Activated effector memory CD4-positive, alpha-beta T cell treated with anti-CD3 and anti-CD28 coated beads, Interleukin-2, amount 50 U/mL, for 16 hours (primary cell): Measurements from ENCODE around the gene PODXL2.
"Not testable (repeated sequence)": the region's sequence is repeated elsewhere in the genome, so short reads cannot be mapped to it uniquely, and the experiment has no call there.

Experiments
- DNase-seq: peaks from one replicate; pipeline ENCODE4 v3.0.0-alpha.2; 2020

PODXL2 gene

GRCh38 chr3:127628788-127629466 is at the start of gene PODXL2:
TSS of gene PODXL2 (plus strand) at chr3:127629185. CDS start at chr3:127629220, 35 bp downstream.
- peak; percentile 73 for DNase-seq

- DNase-seq: no peak
Observed at GRCh38 chr3:127580327-127581060, 48.5 kb upstream of the PODXL2 start.

DNA sequence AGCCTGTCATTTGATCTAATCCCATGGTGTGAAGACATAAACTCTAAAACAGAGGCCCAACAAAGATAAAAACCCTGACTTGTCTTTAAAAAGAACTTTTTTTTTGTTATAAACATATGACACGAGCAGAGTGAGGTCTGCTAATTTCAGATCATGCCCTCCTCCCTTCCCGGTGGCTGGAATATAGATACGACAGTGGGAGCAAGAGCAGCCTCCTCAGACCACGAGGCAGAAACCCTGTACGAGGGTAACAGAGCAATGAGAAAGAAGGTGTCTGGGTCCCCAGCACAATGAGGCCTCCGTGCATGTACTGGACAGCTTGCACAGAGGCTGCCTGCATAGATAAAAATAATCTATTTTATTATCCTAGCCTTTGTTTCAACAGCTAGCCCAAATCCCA is 44.3 kb upstream of the PODXL2 start:
- no peak for DNase-seq

DNA sequence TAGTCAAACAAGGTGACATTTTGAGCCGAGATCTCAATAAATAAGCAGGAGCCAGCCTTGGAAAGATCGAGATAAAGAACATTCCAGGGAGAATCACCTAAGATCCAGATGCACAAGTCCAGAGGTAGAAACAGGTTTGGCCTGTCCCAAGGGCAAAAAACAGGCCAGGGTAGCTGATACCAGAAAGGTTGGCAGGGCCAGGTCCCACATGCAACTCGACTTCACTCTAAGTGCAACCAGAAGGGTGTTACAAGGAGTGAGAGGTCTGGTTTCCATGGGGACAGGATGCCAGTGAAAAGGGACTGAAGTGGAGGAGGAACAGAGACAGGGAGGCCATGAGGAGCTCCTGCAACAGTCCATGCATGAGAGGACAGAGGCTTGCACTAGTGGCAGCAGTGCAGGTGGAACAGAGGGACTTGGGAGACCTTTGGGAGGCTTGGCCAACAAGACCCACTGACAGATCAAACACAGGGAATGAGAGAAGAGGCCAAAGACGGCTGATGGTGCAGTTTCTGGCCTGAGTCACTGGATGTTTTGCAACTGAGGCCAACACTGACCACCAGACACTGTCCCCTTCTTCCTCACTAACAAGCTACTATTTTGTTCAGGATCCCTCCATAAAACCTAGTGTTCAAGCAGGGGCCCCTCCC is 43.7 kb upstream of the PODXL2 start:
- DNase-seq: no peak

GRCh38 chr3:127585813-127586413 is 43.1 kb upstream of the PODXL2 start:
- DNase-seq: no peak

DNA sequence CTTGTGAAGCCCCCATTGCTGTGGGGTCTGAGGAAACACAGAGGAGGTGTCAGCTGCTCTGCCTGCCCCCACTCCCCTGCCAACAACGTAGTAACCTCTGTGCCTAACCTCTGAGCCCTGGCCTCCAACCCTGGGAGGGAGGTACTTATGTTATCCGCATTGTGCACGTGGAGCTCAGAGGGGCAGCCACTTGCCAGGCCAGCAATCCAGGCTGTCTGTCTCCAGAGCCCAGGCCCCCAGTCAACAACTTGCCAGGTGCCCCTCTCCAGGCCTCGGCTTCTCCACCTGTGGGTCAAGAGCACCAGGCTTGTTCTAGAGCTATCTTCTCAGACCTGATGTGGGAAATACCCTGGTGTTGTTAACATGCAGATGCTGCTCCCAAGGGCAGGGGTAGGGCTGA is 41.1 kb upstream of the PODXL2 start:
- no peak for DNase-seq

GRCh38 chr3:127588806-127589577 is 40.0 kb upstream of the PODXL2 start:
- DNase-seq: no peak

GRCh38 chr3:127589600-127590281 is 39.2 kb upstream of the PODXL2 start:
- DNase-seq: peak; percentile 75

DNA sequence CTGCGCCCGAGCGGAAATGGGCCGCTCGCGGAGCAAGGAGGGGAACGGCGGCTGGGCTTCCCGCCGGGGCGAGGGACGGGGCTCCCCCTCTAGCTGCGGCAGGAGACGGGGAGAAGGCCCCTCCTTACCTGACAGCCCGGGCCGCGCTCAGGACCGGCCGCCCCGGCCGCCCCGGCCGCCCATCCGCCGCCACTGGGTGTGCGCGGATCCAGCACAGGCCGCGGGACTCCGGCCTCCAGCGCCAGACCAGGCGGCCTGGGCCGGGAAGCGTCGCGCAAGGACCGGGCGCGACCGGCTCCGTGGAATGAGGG is 38.7 kb upstream of the PODXL2 start:
- DNase-seq: no peak

DNA sequence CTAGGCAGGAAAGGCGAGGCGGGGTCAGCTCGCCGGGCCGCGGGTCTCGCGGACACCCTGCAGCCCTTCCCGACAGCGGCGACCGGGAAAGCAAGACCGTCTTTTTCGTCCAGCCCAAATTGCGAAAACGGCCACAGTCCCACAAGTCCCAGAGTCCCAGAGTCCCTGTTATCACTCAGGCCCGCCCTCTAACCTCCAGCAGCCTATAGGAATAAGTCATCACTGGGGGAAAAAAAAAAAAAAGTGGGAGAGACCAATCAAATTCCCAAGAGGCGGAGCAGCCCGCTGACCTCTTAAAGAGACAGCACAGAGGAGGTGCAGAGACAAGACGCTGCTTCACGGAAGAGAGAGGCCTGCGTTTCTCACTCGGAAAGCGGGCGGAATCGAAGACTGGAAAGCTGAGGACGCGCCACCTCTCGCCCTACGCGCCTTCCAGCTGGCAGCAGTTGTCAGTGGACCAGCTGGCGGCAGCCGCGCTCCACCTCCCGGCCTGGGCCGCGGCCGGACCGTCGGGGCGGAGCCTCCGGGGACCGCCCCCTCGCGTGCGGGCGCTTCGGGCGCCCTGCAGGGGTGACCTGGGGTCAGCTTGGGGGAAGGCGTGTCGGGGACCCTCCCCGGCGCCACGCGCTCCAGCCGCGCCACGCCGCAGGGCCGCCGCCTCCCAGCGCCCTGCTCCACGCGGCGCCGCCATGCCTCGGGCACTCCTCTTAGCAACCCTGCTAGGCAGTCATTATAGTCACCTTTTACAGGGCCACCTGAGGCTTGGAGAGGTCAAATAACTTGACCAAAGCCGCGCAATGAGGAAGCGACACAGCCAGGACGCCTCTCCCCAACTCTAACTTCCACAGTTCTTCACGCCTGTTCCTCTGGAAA is 38.2 kb upstream of the PODXL2 start, which contains the start of gene TPRA1:
TPRA1 (minus strand) TSS at position 141 of the 873 bp plus-strand sequence. CDS start 10,587 bp downstream, outside the sequence.
- DNase-seq: peak; percentile 92

DNA sequence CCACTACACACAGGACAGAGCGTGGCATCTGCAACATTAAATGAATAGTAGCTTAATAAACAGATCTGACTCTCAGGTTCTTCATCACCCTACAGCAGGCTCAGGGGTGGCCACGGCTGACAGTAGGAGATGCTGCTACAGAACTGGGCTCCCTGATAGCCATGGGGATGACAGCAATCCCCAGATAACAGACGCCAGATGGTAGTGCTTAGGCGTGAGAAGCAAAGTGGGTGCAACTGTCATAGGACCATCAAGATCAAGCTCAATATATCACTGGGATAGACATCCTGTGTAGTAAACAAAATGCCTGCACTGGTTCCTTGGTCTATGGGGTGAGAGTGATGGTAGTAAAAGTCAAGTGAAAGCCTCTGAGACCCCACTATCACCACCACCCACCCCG is 35.8 kb upstream of the PODXL2 start:
- no peak for DNase-seq

DNA sequence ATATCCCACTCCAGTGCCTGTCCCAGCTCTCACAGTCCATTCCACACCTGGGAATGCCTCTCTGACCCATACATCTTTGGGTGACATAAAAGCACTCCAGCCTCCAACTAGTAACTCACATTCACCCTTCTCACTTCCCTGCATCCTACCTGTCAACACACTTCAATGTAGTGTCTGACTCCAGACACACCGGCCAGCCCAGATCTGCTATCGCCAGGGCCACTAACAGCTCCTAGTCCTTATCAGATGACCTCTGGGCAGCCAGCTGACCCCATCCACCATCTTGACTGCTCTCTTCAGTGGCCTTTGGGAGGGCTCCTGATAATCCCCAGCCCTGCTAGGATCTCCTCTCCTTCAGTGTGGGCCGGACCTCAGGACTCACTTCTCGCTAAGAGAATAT is 33.7 kb upstream of the PODXL2 start:
- no peak for DNase-seq

GRCh38 chr3:127597020-127597771 is 31.8 kb upstream of the PODXL2 start:
- DNase-seq: no peak

- no peak for DNase-seq
Observed at GRCh38 chr3:127598841-127599570, 30.0 kb upstream of the PODXL2 start.

DNA sequence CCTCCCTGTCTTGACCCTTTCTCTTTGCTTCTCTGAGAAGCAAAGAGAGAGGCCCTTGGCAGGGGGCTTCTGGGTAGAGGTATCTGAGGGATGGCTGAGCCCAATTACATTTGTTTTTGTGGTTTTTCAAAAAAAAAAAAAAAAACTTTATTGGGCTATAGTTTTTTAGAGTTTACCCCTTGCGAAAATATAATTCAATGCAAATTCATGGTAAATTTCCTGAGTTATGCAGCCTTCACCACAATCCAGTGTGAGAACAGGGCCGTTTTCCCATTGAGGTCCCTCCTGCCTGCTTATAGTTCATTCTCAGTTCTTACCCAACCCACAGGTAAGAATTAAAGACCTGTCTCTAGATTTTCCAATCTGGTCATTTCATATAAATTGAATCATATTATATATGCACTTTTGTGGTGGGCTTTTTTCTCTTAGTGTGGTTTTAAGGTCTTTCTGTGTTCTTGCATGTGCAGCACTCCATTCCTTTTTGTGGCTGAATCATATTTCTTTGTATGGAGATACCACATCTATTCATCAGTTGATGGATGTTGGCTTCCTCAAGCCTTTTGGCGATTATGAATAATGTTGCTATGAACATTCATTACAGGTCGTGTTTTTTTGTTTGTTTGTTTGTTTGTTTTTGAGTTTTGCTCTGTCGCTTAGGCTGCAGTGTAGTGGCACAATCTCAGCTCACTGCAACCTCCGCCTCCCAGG is 28.1 kb upstream of the PODXL2 start:
- DNase-seq: no peak

- no peak for DNase-seq
Observed at GRCh38 chr3:127604035-127604434, 24.9 kb upstream of the PODXL2 start.

- no peak for DNase-seq
Observed at GRCh38 chr3:127604546-127605165, 24.3 kb upstream of the PODXL2 start.

DNA sequence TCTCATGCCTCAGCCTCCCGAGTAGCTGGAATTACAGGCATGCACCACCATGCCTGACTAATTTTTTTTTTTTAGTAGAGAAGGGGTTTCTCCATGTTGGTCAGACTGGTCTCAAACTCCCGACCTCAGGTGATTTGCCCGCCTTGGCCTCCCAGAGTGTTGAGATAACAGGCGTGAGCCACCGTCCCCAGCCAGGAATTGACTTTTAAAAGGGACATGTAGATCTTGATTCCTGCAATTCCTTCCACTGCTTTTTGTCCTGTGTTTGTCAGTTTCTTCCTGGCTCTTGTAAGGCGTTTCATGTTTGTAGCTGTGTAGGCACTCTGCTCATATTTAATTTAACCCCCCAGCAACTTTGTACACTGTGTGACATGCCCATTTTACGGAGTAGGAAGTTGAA is 23.4 kb upstream of the PODXL2 start:
- DNase-seq: not testable (repeated sequence)
